Activated CD8-positive, alpha-beta memory T cell treated with anti-CD3 and anti-CD28 coated beads for 1 hour (primary cell): Measurements from ENCODE around the gene GPR132.
"Not testable (repeated sequence)": the region's sequence is repeated elsewhere in the genome, so short reads cannot be mapped to it uniquely, and the experiment has no call there.

Experiments
- DNase-seq, 2 donors: peaks; one replicate each; pipeline ENCODE4 v3.0.0-alpha.2; 2020; ENCODE audit warnings: low read depth in 1 of 2; ENCODE audit errors: extremely low read depth in 1 of 2

The GPR132 gene

GRCh38 chr14:105045710-105046326, 19.4 kb downstream of the GPR132 start:
- peak; percentile 85 to 93 for DNase-seq

DNA sequence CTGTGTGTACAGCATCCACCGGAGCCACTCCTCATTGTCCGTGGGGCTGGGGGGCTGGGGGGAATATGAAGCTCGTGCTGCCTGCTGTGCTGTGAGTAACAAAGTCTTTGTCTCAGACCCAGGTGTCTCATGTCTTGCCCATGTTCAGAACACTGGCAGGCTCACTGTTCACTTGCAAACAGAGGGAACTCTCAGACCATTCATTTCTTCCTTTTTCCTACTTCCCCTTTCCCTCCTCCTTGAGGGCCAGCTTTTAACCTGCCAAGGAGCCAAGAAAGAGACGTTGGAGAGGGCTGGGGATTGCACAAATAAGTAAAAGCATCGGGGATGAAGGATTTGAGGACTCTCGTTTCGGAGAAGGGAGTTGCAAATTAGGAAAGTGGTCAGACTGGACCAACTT, 21.6 kb downstream of the GPR132 start:
- no peak for DNase-seq

DNA sequence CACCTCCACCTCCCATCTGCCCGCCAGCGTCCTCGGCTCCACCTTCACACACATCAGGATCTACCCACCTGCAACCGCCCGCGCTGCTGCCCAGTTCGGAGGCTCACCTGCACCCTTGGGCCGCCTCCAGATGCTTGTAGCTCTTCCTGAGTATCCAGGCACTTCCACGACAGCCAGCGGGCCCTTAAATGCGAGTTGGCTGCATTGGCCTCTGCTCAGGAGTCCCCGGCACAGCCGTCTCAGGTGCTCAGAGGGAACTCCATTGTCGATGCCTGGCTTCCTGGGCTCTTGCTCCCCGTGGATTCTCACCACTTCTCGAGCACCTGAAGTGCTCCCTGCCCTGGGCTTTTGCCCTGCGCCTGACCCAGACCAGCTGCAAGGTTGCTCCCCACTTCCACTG, 22.4 kb downstream of the GPR132 start:
- DNase-seq: no peak

- DNase-seq: no peak
Observed at GRCh38 chr14:105041841-105042765, 23.1 kb downstream of the GPR132 start.

DNA sequence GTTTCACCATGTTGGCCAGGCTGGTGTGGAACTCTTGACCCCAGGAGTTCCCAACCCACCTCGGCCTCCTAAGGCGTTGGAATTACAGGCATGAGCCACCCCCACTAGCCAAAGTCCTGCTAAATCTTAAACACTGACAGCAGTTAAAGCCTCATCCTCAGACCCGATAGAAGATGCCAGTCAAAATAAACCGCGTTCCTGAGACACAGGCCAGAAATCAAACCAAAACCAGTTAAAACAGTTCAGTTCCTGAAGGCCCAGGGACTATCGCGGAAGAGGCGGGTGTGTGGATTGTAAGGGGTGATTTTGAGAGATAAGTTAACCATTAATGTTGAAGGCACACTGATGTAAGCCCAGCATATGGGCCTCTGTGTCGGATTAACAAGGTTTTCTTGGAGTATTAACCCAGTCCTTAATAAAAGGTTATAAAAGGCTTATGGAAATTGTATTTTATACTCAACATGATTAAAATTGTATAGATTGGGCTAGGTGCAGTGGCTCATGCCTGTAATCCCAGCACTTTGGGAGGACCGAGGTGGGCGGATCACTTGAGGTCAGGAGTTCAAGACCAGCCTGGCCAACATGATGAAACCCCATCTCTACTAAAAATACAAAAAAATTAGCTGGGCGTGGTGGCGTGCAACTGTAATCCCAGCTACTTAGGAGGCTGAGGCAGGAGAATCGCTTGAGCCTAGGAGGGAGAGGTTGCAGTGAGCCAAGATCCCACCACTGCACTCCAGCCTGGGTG, 25.6 kb downstream of the GPR132 start:
- DNase-seq: no peak

GRCh38 chr14:105035616-105036015, 29.6 kb downstream of the GPR132 start:
- not testable (repeated sequence) for DNase-seq

DNA sequence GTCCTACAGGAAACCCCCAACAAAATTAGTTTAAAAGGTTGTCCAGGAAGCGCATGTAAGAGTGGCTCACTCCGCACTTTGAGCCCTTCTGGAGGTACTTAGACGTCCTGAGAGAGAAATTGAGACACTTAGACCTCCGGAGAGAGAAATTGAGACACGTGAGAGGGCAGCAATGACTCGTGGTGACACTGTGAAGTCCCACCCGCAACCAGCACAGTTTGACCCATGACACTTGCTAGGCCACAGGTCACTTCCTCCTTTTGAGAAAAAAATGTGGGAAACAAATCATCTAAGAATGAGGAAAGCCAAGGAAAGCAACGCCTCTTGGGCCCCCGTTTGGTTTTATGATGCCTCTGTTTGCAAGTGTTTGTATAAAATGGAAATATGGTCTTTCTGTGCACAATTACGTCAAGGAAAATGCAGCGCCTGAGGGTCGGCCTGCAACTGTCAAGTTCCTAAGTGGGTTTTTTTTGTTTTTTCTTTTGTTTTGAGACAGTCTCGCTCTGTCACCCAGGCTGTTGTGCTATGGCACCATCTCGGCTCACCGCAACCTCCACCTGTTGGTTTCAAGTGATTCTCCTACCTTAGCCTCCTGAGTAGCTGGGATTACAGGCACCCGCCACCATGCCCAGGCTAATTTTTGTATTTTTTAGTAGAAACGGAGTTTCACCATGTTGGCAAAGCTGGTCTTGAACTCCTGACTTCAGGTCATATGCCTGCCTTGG, 30.8 kb downstream of the GPR132 start:
- DNase-seq: no peak

DNA sequence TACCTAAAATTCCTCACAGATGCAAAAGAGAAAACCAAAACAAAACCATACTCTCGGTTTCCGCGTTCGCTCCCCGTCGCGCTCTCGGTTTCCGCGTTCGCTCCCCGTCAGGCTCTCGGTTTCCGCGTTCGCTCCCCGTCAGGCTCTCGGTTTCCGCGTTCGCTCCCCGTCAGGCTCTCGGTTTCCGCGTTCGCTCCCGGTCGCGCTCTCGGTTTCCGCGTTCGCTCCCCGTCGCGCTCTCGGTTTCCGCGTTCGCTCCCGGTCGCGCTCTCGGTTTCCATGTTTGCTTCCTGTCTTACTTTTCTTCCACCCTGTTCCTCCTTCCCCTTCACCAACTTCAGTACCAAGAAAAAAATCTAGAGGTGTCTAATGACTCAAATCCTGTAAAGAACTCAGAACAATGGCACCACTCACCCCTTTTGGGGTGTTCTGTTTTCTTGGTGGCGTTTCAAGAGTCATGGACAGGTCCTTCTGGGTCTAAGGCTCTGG, 31.8 kb downstream of the GPR132 start:
- DNase-seq: not testable (repeated sequence)

- DNase-seq: not testable (repeated sequence)
Observed at GRCh38 chr14:105032451-105032901, 32.8 kb downstream of the GPR132 start.

GRCh38 chr14:105030836-105031396, 34.3 kb downstream of the GPR132 start:
- DNase-seq: no peak

GRCh38 chr14:105030194-105030593, 35.0 kb downstream of the GPR132 start:
- DNase-seq: no peak

DNA sequence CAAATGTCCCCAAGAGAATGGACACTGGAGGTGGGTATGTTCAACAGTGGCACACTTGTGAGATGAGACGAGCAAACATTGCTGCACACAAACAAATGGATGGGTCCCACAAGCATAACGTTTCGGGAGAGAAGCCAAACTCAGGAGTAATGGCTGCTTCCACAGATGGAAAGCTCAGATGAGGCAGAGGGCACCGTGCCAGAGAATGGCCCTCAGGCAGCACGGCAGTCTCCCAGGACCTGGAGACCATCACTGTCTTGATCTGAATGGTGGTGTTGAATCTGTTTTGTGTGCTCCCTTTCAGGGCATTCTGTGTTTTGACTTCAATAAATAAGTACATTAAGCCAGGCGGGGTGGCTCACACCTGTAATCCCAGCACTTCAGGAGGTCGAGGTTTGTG, 35.8 kb downstream of the GPR132 start:
- DNase-seq: no peak

GRCh38 chr14:105028251-105028927, 36.8 kb downstream of the GPR132 start:
- DNase-seq: no peak

DNA sequence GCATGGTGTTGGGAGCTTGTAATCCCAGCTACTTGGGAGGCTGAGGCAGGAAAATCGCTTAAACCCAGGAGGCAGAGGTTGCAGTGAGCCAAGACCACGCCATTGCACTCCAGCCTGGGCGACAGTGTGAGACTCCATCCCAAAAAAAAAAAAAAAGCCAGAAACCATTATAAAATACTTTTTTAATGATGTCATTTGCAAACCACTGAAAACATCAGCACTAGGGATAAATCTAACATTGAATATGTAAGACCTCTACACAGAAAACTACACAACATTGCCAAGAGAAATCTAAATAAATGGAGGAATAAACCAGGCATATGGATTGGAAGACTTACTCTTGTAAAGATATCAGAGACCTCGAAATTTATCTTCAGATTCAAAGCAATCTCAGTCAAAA, 37.5 kb downstream of the GPR132 start:
- not testable (repeated sequence) for DNase-seq

- no peak for DNase-seq
Observed at GRCh38 chr14:105026802-105027563, 38.2 kb downstream of the GPR132 start.

DNA sequence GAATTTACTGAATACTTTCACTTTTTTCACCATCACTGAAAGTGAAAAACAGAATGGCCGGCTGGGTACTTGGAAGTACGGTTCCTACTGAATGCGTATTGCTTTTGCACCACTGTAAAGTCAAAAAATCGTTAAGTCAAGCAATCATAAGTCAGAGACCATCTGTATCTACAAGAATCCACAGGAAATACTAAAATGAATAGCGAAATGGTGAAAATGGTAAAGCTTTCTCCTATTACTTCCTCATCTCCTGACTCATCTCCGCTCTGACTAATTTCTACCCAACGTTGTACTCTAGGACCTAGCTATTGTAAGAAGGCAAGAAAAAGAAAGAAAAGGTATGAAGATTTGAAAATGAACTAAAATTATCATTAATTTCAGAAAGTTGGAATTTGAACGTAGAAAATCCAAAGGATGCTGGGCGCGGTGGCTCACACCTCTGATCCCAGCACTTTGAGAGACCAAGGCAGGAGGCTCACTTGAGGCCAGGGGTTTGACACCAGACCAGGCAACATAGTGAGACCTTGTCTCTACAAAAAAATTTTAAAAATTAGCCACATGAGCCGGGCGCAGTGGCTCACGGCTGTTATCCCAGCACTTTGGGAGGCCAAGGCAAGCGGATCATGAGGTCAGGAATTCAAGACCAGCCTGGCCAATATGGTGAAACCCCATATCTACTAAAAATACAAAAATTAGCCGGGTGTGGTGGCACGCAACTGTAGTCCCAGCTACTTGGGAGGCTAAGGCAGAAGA, 39.0 kb downstream of the GPR132 start:
- DNase-seq: no peak

GRCh38 chr14:105025429-105025828, 39.8 kb downstream of the GPR132 start:
- DNase-seq: no peak

- DNase-seq: no peak
Observed at GRCh38 chr14:105023791-105024480, 41.3 kb downstream of the GPR132 start.
